Activated T-helper 2 cell treated with anti-CD3 and anti-CD28 coated beads, Interferon-gamma antibody, Interleukin-2, Interleukin-4, amounts not matched to agents 10 μg/mL and 5 μg/mL and 100 μg/mL, durations not matched to agents 14 hours and 24 hours and 36 hours (primary cell): Measurements from ENCODE around the gene C5orf24. TPM values are rescaled to one million over a fixed set of nuclear protein-coding genes. Genes with fewer than 3 reads are reported as not detected.
A peak's percentile ranks its signal among the peaks of the same experiment; 100 is the strongest.

Experiments
- DNase-seq: peaks from one replicate; pipeline ENCODE4 v3.0.0; 2021; ENCODE audit warnings: low spot score
- H3K27ac Mint-ChIP-seq: one replicate; pipeline ENCODE4 v1.8.0; 2021; ENCODE audit warnings: mixed read lengths
- H3K27me3 Mint-ChIP-seq: one replicate; pipeline ENCODE4 v1.8.0; 2021; ENCODE audit warnings: low read depth, mixed read lengths
- H3K36me3 Mint-ChIP-seq: one replicate; pipeline ENCODE4 v1.8.0; 2021; ENCODE audit warnings: low read depth, mixed read lengths
- H3K4me1 Mint-ChIP-seq: one replicate; pipeline ENCODE4 v1.8.0; 2021; ENCODE audit warnings: low read depth, mixed read lengths
- H3K4me3 Mint-ChIP-seq: one replicate; pipeline ENCODE4 v1.8.0; 2021; ENCODE audit warnings: low read depth, mild to moderate bottlenecking, moderate library complexity, mixed read lengths
- H3K9me3 Mint-ChIP-seq: one replicate; pipeline ENCODE4 v1.8.0; 2021; ENCODE audit warnings: mixed read lengths
- intact Hi-C: fragments of 100-400 bp; cut with micrococcal nuclease; formaldehyde crosslinking; loops from one replicate; pipeline ENCODE4 v1.15.1; 2023
- total RNA-seq: library from RNA; stranded (reverse); gene quantifications from 2 replicates; pipeline ENCODE4 v1.2.3, GENCODE V29; 2022

Gene C5orf24
- total RNA-seq, 1 donor from 2014 or later, result 40.5 TPM

- no peaks in the 10 kb centered on the region for H3K27me3 Mint-ChIP-seq
- DNase-seq, result no peak
- peaks cover 2% of the 10 kb centered on the region for H3K4me1 Mint-ChIP-seq
- no peak overlapping the region for H3K27ac Mint-ChIP-seq
- no peaks in the 10 kb centered on the region for H3K9me3 Mint-ChIP-seq
- peaks cover 55% of the 10 kb centered on the region for H3K36me3 Mint-ChIP-seq
- no peak overlapping the region for H3K4me3 Mint-ChIP-seq
- intact Hi-C loops, result no loop called here
These were observed 48.2 kb downstream of the C5orf24 start for GRCh38 chr5:134893748-134894505.

- Mint-ChIP-seq H3K4me1 (peaks cover 16% of the 10 kb centered on the region), H3K27me3 (no peaks in the 10 kb centered on the region), H3K4me3 (peak overlapping the region; percentile 30), H3K9me3 (no peaks in the 10 kb centered on the region), H3K36me3 (peaks cover 21% of the 10 kb centered on the region), H3K27ac (peak overlapping the region; percentile 78)
- intact Hi-C loops, result loop anchor here (10.0 kb wide), 2 partner anchors 267 to 527 kb away; partner anchors contain the start of genes SAR1B and UBE2B
- DNase-seq, result no peak
These were observed 56.5 kb downstream of the C5orf24 start for GRCh38 chr5:134902071-134902801.

- Mint-ChIP-seq H3K9me3 (no peaks in the 10 kb centered on the region), H3K27ac (peak within 1 kb of the TSS; percentile 99), H3K4me3 (peak within 1 kb of the TSS; percentile 94), H3K27me3 (no peaks in the 10 kb centered on the region), H3K4me1 (peaks cover 16% of the 10 kb centered on the region), H3K36me3 (peaks cover 13% of the 10 kb centered on the region)
- peak; percentile 92 for DNase-seq
- intact Hi-C loops, result loop anchor here (1.0 to 10.0 kb wide), 7 partner anchors 16 to 530 kb away; partner anchors contain the start of genes CAMLG, DDX46, SAR1B and TXNDC15
These were observed 59.0 kb downstream of the C5orf24 start, which contains the start of gene PCBD2 for GRCh38 chr5:134904610-134905245. PCBD2 (plus strand) TSS chr5:134905131; CDS start chr5:134905140, 9 bp downstream.

GRCh38 chr5:134905246-134905996, 59.7 kb downstream of the C5orf24 start:
- Mint-ChIP-seq H3K4me1 (peaks cover 20% of the 10 kb centered on the region), H3K27me3 (no peaks in the 10 kb centered on the region), H3K4me3 (peak overlapping the region; percentile 94), H3K36me3 (peaks cover 12% of the 10 kb centered on the region), H3K9me3 (no peaks in the 10 kb centered on the region), H3K27ac (peak overlapping the region; percentile 99)
- intact Hi-C loops, result loop anchor here (1.0 to 10.0 kb wide), 6 partner anchors 15 to 531 kb away; partner anchors contain the start of genes CAMLG, DDX46, SAR1B and UBE2B
- peak; percentile 64 for DNase-seq

GRCh38 chr5:134906811-134907210, 61.0 kb downstream of the C5orf24 start:
- no peaks in the 10 kb centered on the region for H3K27me3 Mint-ChIP-seq
- H3K36me3 Mint-ChIP-seq, result peaks cover 19% of the 10 kb centered on the region
- intact Hi-C loops, result loop anchor here (10.0 kb wide), 2 partner anchors 272 to 532 kb away; partner anchors contain the start of genes SAR1B and UBE2B
- peak overlapping the region; percentile 42 for H3K4me3 Mint-ChIP-seq
- H3K9me3 Mint-ChIP-seq, result no peaks in the 10 kb centered on the region
- no peak for DNase-seq
- H3K27ac Mint-ChIP-seq, result no peak overlapping the region
- peaks cover 22% of the 10 kb centered on the region for H3K4me1 Mint-ChIP-seq

Other genes with a start within 250 kb of the C5orf24 start
- 43.6 and 47.5 TPM in 2 replicates for gene SAR1B, start 213.1 kb upstream of the C5orf24 start, total RNA-seq
- gene SEC24A, start 197.2 kb upstream of the C5orf24 start, total RNA-seq, result 33.9 and 34.0 TPM in 2 replicates
- gene CAMLG, start 107.4 kb upstream of the C5orf24 start, total RNA-seq, result 28.1 and 29.1 TPM in 2 replicates
- 75.2 and 83.9 TPM in 2 replicates for gene DDX46, start 87.2 kb upstream of the C5orf24 start, total RNA-seq
- gene TXNDC15, start 28.4 kb downstream of the C5orf24 start, total RNA-seq, result 53.9 and 56.9 TPM in 2 replicates
- gene PCBD2, start 59.2 kb downstream of the C5orf24 start, total RNA-seq, result 13.3 and 14.1 TPM in 2 replicates
- gene CATSPER3, start 121.9 kb downstream of the C5orf24 start, total RNA-seq, result 0.34 and 0.90 TPM in 2 replicates
- gene PITX1, start 188.3 kb downstream of the C5orf24 start, total RNA-seq, result 0.39 and 0.46 TPM in 2 replicates